ENCODE data around the gene OSM.

DNA sequence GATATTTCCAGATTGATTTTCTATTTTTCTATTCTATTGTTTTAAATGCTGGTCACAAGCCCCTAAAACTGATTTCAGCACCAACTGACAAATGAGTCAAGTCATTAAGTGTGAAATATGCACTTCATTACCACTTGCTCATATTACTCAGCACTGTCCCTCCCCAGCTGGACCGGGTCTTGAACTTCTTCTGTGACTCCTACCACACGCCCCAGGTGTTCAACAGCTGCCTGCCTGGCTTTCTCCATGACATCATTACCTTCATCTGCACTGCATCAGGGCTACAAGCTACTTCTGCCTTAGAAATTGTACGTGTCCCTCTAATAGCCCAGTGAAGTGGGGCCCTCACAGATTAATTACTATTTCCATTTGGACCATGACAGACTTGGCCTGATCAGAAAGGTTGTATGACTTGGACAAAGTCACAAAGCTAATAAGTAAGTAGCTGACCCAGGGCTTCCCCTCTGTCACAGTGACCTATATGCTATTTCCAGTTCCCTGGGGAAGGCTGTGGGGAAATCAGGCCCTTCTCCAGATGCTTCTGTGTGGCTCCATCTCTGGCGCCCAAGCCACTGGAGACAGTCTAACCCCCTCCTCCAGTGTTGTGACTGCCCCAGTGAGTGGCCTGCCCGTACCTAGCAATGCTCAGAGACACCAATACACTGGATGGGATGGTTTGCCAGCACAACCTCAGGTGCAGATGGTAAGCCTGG, 42.0 kb upstream of the OSM start:
- TF ChIP-seq ZNF701 (tag by site-specific recombination; IDR thresholded peaks at IDR 0.05) (no peak), ZNF133 (tag by site-specific recombination; IDR thresholded peaks at IDR 0.05) (no peak), TRIM28 (IDR thresholded peaks at IDR 0.05; ENCODE audit: borderline replicate concordance, low read length) (no peak), MZF1 (tag by site-specific recombination; IDR thresholded peaks at IDR 0.05; ENCODE audit: borderline replicate concordance) (no peak), ZNF302 (tag by site-specific recombination; IDR thresholded peaks at IDR 0.05; ENCODE audit: low read depth) (no peak), ZNF121 (tag by site-specific recombination; IDR thresholded peaks at IDR 0.05) (no peak), ZBTB7A (tag by site-specific recombination; IDR thresholded peaks at IDR 0.05; ENCODE audit: low read depth) (no peak), ZBTB21 (tag by site-specific recombination; IDR thresholded peaks at IDR 0.05) (no peak), TCF7L2 (IDR thresholded peaks at IDR 0.05; ENCODE audit: borderline replicate concordance, low read depth, low read length) (no peak)
- TF ChIP-seq, protein P1, sequence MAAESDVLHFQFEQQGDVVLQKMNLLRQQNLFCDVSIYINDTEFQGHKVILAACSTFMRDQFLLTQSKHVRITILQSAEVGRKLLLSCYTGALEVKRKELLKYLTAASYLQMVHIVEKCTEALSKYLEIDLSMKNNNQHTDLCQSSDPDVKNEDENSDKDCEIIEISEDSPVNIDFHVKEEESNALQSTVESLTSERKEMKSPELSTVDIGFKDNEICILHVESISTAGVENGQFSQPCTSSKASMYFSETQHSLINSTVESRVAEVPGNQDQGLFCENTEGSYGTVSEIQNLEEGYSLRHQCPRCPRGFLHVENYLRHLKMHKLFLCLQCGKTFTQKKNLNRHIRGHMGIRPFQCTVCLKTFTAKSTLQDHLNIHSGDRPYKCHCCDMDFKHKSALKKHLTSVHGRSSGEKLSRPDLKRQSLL (tag by site-specific recombination; IDR thresholded peaks at IDR 0.05), result no peak
- TF ChIP-seq, protein P2, sequence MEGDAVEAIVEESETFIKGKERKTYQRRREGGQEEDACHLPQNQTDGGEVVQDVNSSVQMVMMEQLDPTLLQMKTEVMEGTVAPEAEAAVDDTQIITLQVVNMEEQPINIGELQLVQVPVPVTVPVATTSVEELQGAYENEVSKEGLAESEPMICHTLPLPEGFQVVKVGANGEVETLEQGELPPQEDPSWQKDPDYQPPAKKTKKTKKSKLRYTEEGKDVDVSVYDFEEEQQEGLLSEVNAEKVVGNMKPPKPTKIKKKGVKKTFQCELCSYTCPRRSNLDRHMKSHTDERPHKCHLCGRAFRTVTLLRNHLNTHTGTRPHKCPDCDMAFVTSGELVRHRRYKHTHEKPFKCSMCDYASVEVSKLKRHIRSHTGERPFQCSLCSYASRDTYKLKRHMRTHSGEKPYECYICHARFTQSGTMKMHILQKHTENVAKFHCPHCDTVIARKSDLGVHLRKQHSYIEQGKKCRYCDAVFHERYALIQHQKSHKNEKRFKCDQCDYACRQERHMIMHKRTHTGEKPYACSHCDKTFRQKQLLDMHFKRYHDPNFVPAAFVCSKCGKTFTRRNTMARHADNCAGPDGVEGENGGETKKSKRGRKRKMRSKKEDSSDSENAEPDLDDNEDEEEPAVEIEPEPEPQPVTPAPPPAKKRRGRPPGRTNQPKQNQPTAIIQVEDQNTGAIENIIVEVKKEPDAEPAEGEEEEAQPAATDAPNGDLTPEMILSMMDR (tag by site-specific recombination; IDR thresholded peaks at IDR 0.05), result no peak
- TF ChIP-seq, protein P3, sequence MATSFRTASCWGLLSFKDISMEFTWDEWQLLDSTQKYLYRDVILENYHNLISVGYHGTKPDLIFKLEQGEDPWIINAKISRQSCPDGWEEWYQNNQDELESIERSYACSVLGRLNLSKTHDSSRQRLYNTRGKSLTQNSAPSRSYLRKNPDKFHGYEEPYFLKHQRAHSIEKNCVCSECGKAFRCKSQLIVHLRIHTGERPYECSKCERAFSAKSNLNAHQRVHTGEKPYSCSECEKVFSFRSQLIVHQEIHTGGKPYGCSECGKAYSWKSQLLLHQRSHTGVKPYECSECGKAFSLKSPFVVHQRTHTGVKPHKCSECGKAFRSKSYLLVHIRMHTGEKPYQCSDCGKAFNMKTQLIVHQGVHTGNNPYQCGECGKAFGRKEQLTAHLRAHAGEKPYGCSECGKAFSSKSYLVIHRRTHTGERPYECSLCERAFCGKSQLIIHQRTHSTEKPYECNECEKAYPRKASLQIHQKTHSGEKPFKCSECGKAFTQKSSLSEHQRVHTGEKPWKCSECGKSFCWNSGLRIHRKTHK (tag by site-specific recombination; IDR thresholded peaks at IDR 0.05), result no peak
- TF ChIP-seq, protein P4, sequence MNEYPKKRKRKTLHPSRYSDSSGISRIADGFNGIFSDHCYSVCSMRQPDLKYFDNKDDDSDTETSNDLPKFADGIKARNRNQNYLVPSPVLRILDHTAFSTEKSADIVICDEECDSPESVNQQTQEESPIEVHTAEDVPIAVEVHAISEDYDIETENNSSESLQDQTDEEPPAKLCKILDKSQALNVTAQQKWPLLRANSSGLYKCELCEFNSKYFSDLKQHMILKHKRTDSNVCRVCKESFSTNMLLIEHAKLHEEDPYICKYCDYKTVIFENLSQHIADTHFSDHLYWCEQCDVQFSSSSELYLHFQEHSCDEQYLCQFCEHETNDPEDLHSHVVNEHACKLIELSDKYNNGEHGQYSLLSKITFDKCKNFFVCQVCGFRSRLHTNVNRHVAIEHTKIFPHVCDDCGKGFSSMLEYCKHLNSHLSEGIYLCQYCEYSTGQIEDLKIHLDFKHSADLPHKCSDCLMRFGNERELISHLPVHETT (tag by site-specific recombination; IDR thresholded peaks at IDR 0.05), result no peak
